SU-DHL-6 (cell line): ENCODE results near the gene FN3KRP.

Experiments used
- H2AFZ ChIP-seq: fragments of 200-600 bp; sonication (generic); 2 replicates; pipeline ENCODE4 v1.6.1; 2014; ENCODE audit warnings: low read depth, mild to moderate bottlenecking, moderate library complexity, mixed read lengths, antibody characterized with exemption, low read length; ENCODE audit not compliant: severe bottlenecking
- H3F3A ChIP-seq: fragments of 200-600 bp; shearing (Covaris generic); 2 replicates; pipeline ENCODE4 v1.6.0; 2016; ENCODE audit warnings: antibody characterized with exemption, mild to moderate bottlenecking; ENCODE audit not compliant: insufficient read depth
- H3K27ac ChIP-seq: fragments of 200-600 bp; sonication (generic); 2 replicates; pipeline ENCODE4 v1.5.1; 2016; ENCODE audit warnings: low read depth, mild to moderate bottlenecking, low read length, moderate library complexity, mixed read lengths
- H3K27me3 ChIP-seq: fragments of 200-600 bp; sonication (generic), shearing (Covaris generic); 2 replicates; pipeline ENCODE4 v1.6.0; 2014; ENCODE audit warnings: mild to moderate bottlenecking, low read length
- H3K36me3 ChIP-seq: fragments of 200-600 bp; sonication (generic); 2 replicates; pipeline ENCODE4 v1.6.1; 2014; ENCODE audit warnings: mild to moderate bottlenecking, low read length, mixed read lengths
- H3K4me2 ChIP-seq: fragments of 300-600, 200-600 bp; shearing (Covaris generic), sonication (generic); 2 replicates; pipeline ENCODE4 v1.6.0; 2014; ENCODE audit warnings: low read length, low read depth, mild to moderate bottlenecking; ENCODE audit not compliant: poor library complexity, severe bottlenecking
- H3K4me3 ChIP-seq: fragments of 200-600 bp; sonication (generic); 2 replicates; pipeline ENCODE4 v1.5.1; 2014; ENCODE audit warnings: antibody characterized with exemption, low read length, mild to moderate bottlenecking, mixed read lengths; ENCODE audit not compliant: insufficient read depth, poor library complexity, severe bottlenecking
- H3K79me2 ChIP-seq: fragments of 200-600 bp; sonication (generic); 2 replicates; pipeline ENCODE4 v1.6.1; 2014; ENCODE audit warnings: mild to moderate bottlenecking, low read length, moderate library complexity; ENCODE audit not compliant: insufficient read depth
- H3K9ac ChIP-seq: fragments of 200-600 bp; sonication (generic); 2 replicates; pipeline ENCODE4 v1.7.0; 2014; ENCODE audit warnings: mild to moderate bottlenecking, low read length
- H3K9me2 ChIP-seq: fragments of 200-600 bp; sonication (generic); replicated peaks from 2 replicates; pipeline ENCODE4 v1.6.1; 2014; ENCODE audit warnings: low read length; ENCODE audit not compliant: insufficient read depth
- H3K9me3 ChIP-seq: fragments of 200-600 bp; sonication (generic); 2 replicates; pipeline ENCODE4 v1.6.1; 2014; ENCODE audit warnings: low read length, mixed read lengths; ENCODE audit not compliant: insufficient read depth
- H4K20me1 ChIP-seq: fragments of 200-600 bp; sonication (generic); 2 replicates; pipeline ENCODE4 v1.6.1; 2014; ENCODE audit warnings: low read depth, mild to moderate bottlenecking, antibody characterized with exemption, low read length, moderate library complexity, mixed read lengths
- CTCF ChIP-seq: fragments of 200-600 bp; sonication (generic); IDR thresholded peaks from one replicate; pipeline ENCODE4 v1.5.1; 2017; ENCODE audit warnings: antibody characterized with exemption, mild to moderate bottlenecking, low read length, moderate library complexity; ENCODE audit not compliant: insufficient read depth, poor library complexity, severe bottlenecking
- EZH2phosphoT487 ChIP-seq: fragments of 200-600 bp; sonication (generic), shearing (Covaris generic); conservative IDR thresholded peaks from 2 replicates; pipeline ENCODE4 v1.6.1; 2018; ENCODE audit warnings: mild to moderate bottlenecking, antibody characterized with exemption, low read length, moderate library complexity, mixed read lengths

The FN3KRP gene

GRCh38 chr17:82723169-82723807, 6.8 kb downstream of the FN3KRP start:
- Histone ChIP-seq H3K27ac (no peak overlapping the region), H3K9ac (no peak overlapping the region), H2AFZ (no peak overlapping the region), H3K4me2 (no peak overlapping the region), H3K36me3 (0 out of 2 replicates have a peak, but pooled peaks cover 3% of the 10 kb centered on the region), H3K4me3 (no peak overlapping the region), H3K27me3 (no peaks in the 10 kb centered on the region), H3F3A (no peaks in the 10 kb centered on the region), H4K20me1 (no peaks in the 10 kb centered on the region), H3K9me3 (no peaks in the 10 kb centered on the region), H3K9me2 (no peaks in the 10 kb centered on the region), H3K79me2 (0 out of 2 replicates have a peak, but pooled peaks cover 3% of the 10 kb centered on the region)
- no peak for TF ChIP-seq CTCF
- no peak for TF ChIP-seq EZH2phosphoT487

- no peak overlapping the region for H3K4me2 ChIP-seq
- H3K4me3 ChIP-seq, result no peak overlapping the region
- no peak overlapping the region for H2AFZ ChIP-seq
- no peaks in the 10 kb centered on the region for H3K79me2 ChIP-seq
- no peak for TF ChIP-seq CTCF
- TF ChIP-seq EZH2phosphoT487, result no peak
- no peaks in the 10 kb centered on the region for H4K20me1 ChIP-seq
- no peaks in the 10 kb centered on the region for H3K27me3 ChIP-seq
- no peaks in the 10 kb centered on the region for H3K9me3 ChIP-seq
- H3K36me3 ChIP-seq, result 0 out of 2 replicates have a peak, but pooled peaks cover 3% of the 10 kb centered on the region
- H3K9ac ChIP-seq, result no peak overlapping the region
- no peak overlapping the region for H3K27ac ChIP-seq
- no peaks in the 10 kb centered on the region for H3K9me2 ChIP-seq
- H3F3A ChIP-seq, result no peaks in the 10 kb centered on the region
Observed at GRCh38 chr17:82726427-82726826, 9.9 kb downstream of the FN3KRP start.

GRCh38 chr17:82729479-82730260, 13.2 kb downstream of the FN3KRP start:
- Histone ChIP-seq H2AFZ (no peak overlapping the region), H3F3A (no peaks in the 10 kb centered on the region), H4K20me1 (no peaks in the 10 kb centered on the region), H3K9me3 (peaks cover 9% of the 10 kb centered on the region; the same call in 1 of the 2 replicates), H3K4me3 (no peak overlapping the region), H3K9ac (no peak overlapping the region), H3K79me2 (no peaks in the 10 kb centered on the region), H3K36me3 (peaks cover 15% of the 10 kb centered on the region), H3K4me2 (no peak overlapping the region), H3K27ac (no peak overlapping the region), H3K9me2 (no peaks in the 10 kb centered on the region), H3K27me3 (no peaks in the 10 kb centered on the region)
- TF ChIP-seq EZH2phosphoT487 (no peak), CTCF (no peak)
